NOMO-1 treated with dmso at 0.1 percent for 144 hours (cell line): ENCODE measurements around the gene GP9.
"Not testable (repeated sequence)": the region's sequence is repeated elsewhere in the genome, so short reads cannot be mapped to it uniquely, and the experiment has no call there.

Experiments
- DNase-seq: peaks from one replicate; lab custom pipeline; 2025; ENCODE audit not compliant: unreplicated experiment; lab: John Stamatoyannopoulos, UW

Gene GP9

DNA sequence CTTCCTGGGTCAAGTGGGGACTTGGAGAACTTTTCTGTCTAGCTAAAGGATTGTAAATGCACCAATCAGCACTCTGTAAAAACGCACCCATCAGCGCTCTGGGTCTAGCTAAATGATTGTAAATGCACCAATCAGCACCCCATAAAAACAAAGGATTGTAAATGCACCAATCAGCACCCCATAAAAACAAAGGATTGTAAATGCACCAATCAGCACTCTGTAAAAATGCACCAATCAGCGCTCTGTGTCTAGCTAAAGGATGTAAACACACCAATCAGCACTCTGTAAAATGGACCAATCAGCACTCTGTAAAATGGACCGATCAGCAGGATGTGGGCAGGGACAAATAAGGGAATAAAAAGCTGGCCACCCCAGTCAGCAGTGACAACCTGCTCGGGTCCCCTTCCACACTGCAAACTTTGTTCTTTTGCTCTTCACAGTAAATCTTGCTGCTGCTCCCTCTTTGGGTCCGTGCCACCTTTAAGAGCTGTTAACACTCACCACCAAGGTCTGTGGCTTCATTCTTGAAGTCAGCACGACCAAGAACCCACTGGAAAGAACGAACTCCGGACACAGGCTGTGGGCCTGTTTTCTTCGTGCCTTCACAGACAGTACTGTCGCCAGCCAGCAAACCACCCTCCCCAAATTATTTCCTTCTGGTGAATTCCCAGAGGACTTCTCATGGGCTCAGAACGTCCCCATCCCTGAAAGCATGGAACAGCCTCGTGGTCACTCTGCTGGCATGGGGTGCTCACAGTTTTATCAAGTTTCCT lies 8.9 kb downstream of the GP9 start:
- DNase-seq: not testable (repeated sequence)

DNA sequence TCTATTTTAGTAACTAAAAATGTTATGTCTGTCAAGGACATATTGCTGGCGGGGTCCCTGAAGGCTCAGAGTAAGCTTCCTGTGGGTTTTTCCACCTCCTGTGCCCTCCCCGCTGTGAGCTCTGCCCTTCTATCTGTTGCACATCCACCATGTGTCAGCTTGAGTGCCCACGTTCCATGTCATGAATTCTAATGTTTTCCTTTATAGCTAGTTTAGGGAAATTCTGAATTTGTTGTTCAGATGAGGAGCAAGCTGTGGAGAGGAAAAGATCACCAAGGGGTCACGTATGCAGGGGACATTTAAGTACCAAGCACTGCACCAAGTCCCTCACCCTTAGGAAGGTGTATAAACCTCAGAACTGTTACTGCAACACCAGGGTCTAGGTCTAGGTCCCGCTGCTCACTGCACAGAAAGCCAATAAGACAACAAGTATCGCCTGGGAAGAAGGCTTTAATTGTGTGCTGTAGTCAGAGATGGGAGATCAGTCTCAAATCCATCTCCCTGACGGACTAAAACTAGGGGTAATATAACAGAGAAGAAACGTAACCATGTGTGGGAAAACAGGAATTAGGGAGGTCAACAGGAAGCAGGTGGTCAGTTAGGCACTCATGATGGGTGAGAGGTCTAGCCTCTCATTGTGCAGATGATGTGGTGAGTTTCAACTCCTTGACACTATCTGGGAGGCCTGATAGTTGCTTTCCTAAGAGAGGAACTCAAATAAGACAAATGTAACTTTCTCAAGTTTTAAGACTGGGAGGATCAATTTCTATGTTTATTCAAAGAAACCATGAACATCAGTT lies 9.7 kb downstream of the GP9 start:
- no peak for DNase-seq

DNA sequence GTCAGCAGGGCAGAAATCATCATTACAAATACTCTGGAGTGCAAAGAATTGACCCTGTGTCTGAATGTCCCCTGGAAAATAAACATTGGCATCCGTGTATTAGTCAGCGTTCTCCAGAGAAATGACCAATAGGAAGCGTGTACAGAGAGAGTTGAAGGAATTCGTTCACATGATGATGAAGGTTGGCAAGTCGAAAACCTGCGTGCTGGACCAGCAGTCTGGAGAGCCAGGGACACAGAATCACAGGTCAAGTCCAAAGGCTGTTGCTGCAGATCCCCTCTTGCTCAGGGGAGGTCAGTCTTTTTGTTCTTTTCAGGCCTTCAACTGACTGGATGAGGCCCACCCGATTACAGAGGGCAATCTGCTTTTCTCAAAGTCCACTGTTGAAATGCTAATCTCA lies 16.6 kb downstream of the GP9 start:
- no peak for DNase-seq

DNA sequence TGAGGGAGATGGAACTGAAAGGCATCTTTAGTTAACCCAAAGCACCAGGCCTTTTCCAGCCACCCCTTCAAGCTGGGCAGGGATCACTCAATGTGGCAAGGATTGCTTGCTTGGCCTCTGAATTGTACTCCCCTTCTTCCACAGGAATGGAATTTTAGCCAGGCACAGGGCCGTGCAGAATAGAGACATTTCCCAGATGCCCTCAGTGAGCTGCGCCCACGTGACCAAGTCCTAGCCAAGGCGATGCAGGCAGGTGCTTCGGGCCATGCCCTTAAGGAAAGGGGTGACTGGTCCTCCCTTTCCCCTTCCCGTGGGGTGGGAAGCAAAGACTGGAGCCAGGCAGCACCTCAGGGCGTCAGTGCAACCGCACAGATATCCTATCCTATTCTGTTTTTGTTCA lies 17.9 kb downstream of the GP9 start:
- DNase-seq: no peak

DNA sequence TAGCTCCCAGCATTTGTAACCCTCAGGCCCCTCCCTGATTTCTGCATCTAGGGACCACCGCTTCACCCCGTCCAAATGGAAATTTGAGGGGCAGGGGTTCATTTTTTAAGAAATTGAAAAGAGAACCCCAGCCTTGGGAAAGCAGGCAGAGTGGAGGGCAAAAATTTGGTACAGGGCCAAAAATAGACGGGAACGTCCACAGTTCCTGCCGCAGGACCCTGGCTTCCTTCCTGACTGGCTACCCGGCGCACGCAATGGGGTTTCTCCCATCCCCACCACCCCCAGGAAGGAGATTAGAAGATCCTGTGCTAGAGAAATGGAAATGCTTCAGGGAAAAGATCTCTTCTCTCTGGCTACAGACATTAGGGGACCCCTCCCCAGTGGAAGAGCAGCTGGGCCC lies 20.9 kb downstream of the GP9 start:
- DNase-seq: no peak

DNA sequence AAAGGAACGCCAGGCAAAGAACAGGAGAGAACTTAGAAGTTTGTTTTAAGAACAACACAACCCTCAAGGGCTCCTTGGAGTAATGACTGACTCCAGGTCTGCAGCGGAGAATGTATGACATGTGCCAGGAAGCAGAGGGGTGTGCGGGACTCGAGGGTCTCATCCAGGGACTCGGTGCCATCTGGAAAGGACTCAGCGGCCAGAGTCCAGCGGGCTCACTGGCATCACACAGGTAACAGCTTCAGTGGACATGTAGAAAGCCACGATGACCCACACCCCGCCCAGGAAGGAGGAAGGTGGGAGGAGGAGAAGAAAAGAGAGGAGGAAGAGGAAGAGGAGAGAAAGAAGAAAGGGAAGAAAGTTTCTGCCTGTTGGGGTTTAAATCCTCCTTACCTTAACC lies 21.4 kb downstream of the GP9 start:
- no peak for DNase-seq

DNA sequence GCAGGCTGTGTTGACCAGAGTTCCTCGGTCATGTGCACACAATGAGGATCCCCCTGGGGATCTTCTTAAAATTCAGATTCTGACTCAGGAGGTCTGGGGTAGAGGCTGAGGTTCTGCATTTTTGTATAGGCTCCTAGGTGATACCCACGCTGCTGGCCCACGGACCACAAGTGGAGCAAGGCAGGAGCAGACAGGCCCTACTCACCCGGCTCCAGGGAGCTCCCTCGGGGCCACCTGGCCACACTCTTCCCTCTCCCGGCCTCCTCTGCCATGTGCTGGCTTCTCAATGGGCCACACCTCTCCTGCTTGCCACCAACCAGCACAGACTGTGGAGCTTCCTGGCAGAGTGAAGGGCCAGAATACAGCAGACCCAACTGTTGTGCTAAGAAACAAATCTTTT lies 23.9 kb downstream of the GP9 start:
- DNase-seq: no peak

DNA sequence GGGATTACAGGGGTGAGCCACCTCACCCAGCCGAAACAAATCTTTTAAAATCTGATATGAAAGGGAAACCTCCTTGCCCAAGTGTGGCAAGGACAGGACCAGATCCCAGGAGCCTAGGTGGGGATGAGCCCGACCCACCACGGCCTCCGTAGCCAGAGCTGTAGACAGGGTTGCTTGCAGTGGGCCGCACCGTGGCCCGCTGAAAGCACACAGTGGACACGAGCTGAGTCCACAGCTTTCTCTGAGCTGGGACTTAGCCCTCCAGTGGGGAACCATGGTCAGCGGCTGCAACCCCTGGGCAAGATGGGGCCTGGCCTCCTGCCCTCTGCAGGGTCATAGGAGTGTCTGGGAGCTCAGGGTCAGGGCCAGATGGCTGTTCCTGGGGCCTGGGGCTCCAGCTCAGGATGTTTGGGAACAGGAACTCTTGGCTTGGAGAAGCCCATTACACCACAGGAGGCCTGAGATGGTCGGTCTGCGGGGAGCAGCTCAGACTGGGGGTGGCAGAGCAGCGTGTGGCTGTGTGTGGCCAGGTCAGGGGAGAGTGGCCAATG lies 24.7 kb downstream of the GP9 start:
- DNase-seq: no peak

DNA sequence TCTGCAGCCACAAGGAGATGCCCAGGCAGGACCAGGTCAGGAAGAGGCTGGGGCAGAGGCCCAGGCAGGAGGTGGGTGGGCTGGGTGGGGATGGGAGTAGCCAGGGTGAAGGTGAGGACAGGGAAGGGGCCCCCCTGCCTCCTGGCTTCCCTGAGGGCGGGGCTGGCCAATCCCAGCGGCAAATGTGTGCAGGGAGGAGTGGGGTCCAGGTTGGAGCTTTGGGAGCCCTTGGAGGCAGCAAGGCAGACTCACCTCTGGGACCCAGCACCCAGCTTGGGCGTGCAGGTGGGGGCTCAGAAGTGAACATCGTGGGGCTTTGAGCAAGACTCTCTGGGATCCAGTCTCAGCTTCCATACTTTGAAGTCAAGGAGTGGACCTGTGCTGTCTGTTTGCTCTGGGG lies 25.2 kb downstream of the GP9 start:
- no peak for DNase-seq

DNA sequence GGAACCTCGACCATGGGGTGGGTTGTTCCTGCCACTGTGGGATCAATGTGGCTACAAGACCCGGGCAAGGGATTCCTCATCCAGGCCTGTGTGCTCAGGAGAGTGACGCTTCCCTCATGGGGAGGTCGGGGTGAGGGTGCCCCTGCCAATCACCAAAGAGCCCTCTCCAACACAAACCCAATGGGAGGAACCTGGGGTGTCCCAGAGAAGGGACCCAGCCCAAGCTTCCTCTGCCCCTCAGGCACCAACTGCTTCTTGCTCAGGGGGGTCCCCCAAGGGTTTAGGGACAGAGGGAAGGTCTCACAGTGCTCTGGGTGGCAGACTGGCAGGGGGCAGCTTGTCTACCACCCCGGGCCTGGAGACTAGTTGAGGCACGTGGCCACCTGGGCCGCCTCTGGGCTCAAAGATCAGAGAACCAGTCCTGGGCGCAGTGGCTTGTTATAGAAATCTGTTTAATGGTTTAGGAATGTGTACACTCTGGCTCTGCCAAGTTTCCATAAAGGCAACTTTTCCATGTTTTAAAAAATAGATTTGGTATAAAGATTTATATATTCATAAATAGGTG lies 26.6 kb downstream of the GP9 start:
- no peak for DNase-seq

DNA sequence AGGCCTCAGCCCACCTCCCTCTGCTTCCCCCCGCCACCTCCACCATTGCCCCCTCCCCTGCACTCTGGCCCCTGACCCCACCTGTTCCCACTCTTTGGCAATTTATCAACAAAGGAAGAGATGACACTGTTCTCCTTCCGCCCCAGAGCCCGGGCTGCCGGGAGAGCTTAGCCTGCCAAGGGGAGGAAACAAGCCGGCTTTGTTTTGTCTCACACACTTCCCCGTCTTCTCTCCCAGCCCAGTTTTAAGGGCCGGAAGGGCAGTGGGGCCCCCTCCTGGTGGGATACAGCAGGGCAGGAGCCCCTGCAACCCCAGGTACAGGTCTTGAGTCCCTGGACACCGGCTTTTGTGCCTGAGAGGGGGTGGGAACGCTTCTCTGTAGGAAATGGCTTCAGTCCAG lies 27.3 kb downstream of the GP9 start:
- DNase-seq: peak; percentile 43

DNA sequence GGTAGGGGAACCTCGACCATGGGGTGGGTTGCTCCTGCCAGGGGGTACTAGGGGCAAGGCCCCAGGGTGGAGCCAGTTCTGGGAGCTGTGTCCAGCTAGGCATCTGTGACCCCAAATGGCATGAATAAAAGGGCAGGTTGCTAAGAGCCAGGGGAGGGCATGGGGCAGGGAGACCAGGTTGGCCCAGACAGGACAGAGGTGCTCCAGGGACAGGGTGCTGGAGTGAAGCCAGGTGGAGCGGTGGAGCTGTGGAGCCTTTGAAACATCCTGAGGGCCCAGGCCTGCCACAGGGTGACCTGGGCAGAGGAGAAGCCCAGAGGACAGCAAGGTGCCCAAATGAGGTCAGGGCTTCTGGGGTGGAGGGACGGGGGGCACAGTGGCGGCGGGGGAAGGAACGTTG lies 27.7 kb downstream of the GP9 start:
- not testable (repeated sequence) for DNase-seq

DNA sequence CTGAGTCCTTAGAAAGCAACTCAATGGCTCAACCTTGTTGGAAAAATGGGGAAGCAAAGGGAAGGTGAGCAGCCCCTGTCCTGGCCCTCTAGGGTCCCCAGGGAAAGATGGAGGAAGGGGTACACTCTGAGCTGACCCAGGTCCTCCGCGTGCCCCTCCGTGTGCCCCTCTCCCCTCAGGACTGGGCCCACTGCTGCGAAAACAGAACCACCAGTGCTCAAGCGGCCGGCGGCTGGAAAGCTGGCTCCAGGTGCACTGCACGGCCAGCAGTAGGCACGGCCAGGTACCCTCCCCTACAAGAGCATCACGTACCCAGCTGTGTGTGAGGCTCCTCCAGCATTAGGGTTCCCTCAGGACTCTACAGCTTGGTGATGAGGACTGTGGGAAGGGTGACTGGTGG lies 34.7 kb downstream of the GP9 start:
- no peak for DNase-seq

DNA sequence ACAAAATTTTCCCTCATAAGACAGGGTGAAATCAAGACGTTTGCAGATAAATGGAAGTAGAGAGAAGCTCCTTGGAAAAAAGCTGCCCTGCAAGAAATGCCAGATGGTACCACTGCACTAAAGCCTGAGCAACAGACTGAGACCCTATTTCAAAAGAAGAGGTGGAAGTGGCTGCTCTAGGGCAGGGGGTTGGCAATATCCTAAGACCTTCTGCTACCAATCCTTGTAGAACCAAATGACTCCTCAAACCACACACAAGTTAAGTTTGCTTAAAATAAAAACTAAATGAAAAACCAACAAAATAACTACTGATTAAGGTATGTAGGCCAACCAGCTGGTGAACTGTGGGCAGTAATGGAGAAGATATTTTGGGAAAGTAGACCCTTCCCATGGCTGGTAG lies 39.7 kb downstream of the GP9 start:
- no peak for DNase-seq

DNA sequence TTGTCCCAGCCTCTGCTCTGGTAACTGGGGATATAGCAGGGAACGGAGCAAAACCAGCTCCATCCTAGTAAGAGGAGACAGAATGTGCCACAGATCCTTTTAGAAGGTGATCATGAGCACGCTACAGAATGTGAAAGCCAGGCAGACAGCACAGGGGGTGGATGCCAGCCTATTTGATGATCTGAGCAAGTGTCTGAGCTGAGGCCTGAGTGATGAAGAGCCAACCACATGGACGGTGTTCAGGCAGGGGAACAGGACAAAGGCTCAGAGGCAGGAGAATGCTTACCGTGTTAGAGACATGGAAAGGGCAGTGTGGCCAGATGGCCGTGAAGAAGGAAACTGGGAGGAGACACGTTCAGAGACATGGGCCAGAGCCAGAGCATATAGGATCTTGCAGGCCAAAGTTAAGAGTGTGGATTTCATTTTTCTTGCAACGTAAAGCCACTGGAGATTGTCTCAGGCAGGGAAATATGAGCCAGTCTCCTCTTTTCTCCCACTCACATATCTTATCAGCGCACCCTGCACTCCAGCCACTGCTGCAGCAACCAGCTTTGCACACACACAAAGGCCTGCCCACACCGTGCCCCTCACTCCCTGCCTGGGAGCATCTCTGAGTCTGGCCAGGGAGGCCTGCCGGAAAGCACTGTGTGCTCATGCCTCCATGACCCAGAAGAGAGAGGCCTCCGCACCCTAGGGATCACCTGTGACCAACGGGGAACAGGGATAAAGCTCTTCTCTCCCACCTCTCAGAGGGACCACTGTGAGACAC lies 41.0 kb downstream of the GP9 start:
- DNase-seq: no peak

DNA sequence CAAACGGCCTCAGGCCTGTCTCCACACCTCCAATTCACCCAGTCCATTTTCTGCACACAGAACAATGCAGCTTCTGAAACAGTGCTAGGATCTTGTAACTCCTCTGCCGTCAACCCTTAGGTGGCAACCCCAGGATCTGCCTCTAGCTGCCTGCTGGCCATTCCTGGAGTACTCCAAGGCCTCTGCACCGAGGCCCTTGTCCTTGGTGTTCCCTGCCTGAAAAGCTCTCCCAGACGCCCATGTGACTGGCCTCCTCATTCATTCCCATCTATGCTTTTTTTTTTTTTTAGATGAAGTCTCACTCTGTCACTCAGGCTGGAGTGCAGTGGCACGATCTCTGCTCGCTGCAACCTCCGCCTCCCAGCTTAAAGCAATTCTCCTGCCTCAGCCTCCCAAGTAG lies 42.7 kb downstream of the GP9 start:
- no peak for DNase-seq

DNA sequence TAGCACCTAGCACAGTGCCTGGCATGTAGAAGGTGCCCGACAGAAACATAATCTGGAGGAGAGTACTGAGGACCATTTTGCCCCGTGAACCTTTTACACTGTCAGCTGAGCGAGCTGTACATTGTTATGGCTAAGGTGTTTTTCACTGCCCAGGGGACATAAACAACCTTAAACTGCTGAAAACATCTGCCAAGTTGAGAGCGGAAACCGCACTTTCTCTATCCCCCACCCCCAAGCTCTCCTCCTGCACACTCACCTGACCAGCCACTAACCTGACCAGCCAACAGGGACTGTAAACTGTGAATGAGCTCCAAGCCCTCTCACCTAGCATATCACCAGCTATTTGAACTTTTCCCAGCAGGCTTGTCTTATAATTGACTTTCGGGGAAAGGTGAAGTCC lies 43.5 kb downstream of the GP9 start:
- DNase-seq: no peak

DNA sequence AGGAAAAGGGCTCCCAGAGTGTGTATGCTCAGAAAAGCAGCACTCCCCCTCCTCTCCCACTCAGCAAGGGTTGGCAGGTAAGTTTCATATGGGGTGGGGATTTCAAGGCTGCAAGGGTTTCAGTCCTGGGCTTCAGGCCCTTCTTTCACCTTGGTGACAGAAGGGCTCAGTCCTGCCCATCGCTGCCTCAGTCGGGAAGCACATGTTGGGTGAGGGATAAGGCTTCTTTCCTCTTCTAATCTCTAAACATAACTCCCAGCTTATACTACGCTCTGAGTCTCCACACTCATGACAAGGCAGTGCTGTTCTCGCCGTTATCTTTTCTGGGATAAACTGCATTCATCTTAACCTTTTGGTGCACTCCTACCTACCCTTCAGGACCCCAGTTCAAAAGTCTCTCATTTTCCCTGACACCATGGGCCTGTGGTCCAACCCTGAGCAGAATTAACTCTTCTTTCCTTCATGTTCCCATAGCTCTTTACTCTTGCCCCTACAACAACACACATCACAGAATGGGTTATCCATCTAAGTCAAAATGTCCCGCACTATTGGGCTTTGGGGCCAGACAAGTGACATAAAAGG lies 44.0 kb downstream of the GP9 start:
- DNase-seq: no peak

DNA sequence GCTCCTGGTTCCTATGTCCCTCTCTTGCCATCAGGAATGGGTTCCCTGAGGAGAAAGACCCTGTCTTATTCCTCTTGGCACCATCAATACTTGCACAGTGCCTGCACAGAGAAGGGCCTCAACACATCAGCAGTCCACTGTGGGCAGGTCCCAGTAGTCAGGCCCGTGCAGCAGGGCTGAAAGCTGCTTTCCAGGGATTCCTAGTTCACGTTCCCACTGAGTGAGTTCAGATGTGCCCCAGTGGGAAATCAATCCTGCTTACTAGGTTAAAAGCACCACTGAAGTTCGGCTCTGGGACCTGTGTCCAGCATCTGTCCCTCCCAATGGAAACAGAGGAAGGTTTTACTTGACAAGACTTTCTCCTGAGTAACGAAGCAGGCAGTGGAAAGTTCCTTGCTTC lies 45.3 kb downstream of the GP9 start:
- no peak for DNase-seq

DNA sequence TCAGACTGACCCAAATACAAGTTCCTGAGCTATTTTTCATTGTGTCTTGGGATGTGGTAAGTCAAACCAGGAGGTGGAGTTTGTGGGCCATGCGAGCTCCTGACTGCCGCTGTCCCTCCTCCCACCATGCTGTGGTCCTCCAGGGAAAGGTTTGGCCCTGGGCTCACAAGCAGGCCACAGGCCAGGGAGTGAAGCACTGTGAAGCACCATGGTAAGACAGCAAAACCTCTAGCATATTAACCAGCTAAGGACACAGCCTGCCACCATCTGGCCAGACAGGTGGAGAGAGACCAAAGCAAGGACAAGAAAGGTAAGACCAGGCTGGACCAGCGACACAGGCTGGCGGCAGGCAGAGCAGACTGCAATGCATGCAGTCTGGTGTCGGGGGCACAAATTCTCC lies 45.7 kb downstream of the GP9 start:
- no peak for DNase-seq
